Upper lobe of left lung (tissue), 6 donors: ENCODE measurements around the gene DIAPH1. TPM values are rescaled to one million over a fixed set of nuclear protein-coding genes. Genes with fewer than 3 reads are reported as not detected.

ENCODE experiments used
- ATAC-seq, 2 donors: fragments of 200-7000 bp; cut with Tn5 transposase; one replicate each; pipeline ENCODE4 v1.9.1; 2022; ENCODE audit warnings: mild to moderate bottlenecking in 2 of 2, moderate library complexity in 2 of 2; ENCODE audit not compliant: low FRiP score in 2 of 2
- DNase-seq, 2 donors: peaks; one replicate each; pipeline ENCODE4 v3.0.0-alpha.2; 2019 to 2020
- H3K27ac ChIP-seq, 4 donors: fragments of 200-600 bp; sonication (generic); one replicate each; pipeline ENCODE4 v1.5.1; 2016 to 2019
- H3K27me3 ChIP-seq, 4 donors: fragments of 200-600 bp; sonication (generic); one replicate each; pipeline ENCODE4 v1.5.1; 2017 to 2019
- H3K36me3 ChIP-seq, 4 donors: fragments of 200-600 bp; sonication (generic); one replicate each; pipeline ENCODE4 v1.5.1; 2016 to 2019
- H3K4me1 ChIP-seq, 4 donors: fragments of 200-600 bp; sonication (generic); one replicate each; pipeline ENCODE4 v1.5.1; 2018 to 2019
- H3K4me3 ChIP-seq, 4 donors: fragments of 200-600 bp; sonication (generic); one replicate each; pipeline ENCODE4 v1.5.1; 2017 to 2019; ENCODE audit warnings: mild to moderate bottlenecking in 2 of 4, moderate library complexity in 1 of 4
- H3K9me3 ChIP-seq, 4 donors: fragments of 200-600 bp; sonication (generic); one replicate each; pipeline ENCODE4 v1.5.1; 2018 to 2019
- EP300 ChIP-seq, 4 donors: sonication (generic); formaldehyde crosslinking; IDR thresholded peaks; one replicate each; pipeline ENCODE4 v1.5.1; 2017; ENCODE audit warnings: antibody characterized with exemption in 4 of 4, control low read depth in 2 of 4
- POLR2A ChIP-seq, 4 donors: fragments of 450-650 bp; IDR thresholded peaks; one replicate each; pipeline ENCODE4 v1.5.1; 2016 to 2017; ENCODE audit warnings: antibody characterized with exemption in 4 of 4, mild to moderate bottlenecking in 2 of 4
- POLR2AphosphoS5 ChIP-seq, 2 donors: sonication (generic); formaldehyde crosslinking; IDR thresholded peaks; one replicate each; pipeline ENCODE4 v1.5.1; 2017; ENCODE audit warnings: antibody characterized with exemption in 2 of 2
- WGBS, 2 donors: methylation state at CpG; one replicate each; pipeline ENCODE4 v1.1.5; 2017 to 2018; 5-methylcytosine and 5-hydroxymethylcytosine counted together
- total RNA-seq, 6 donors: library from RNA; depleted of rRNA in 4 of 6; stranded (reverse); fragments of >200 nt in 4 of 6; gene quantifications; one replicate each; pipeline versions ENCODE4 v1.1.0 to v1.2.1, GENCODE V29; 2016 to 2021
- TF ChIP-seq, protein P1 (sequence below), 6 experiments: fragments of 450-650 bp in 4 of 6; fragments of 200-600 bp in 2 of 6; sonication (generic) in 2 of 6; IDR thresholded peaks; one replicate each; pipeline ENCODE4 v1.5.1; 2016 to 2019; ENCODE audit warnings: antibody characterized with exemption in 6 of 6
- donor health status: DM: no; HTN: no; CAD: no; lungs with moderate emphysema.
- donor health status: DM: no; HTN: yes; CAD: no; lungs with severe emphysema.

Gene DIAPH1
- total RNA-seq, 6 donors from 2014 or later, result 96.4 to 175 (median 133) TPM

DNA sequence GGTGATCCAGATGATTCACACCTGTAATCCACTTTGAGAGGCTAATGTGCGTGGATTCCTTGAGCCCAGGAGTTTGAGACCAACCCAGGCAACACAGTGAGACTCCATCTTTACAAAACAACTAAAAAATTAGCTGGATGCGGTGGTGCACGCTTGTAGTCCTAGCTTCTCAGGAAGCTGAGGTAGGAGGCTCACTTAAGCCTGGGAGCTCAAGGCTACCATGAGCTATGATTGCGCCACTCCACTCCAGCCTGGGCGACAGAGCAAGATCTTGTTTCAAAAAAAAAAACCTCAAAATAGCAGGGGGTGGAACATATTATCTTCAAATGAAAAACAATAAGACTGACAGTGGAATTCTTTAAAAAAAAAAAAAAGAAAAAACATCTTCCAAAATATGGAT, 70.9 kb downstream of the DIAPH1 start:
- H3K27me3 ChIP-seq, result no peaks in the 10 kb centered on the region
- H3K4me3 ChIP-seq, result no peak overlapping the region
- WGBS, 2 donors, result 94 to 97% methylated on average over 5 of the region's 5 CpGs
- peaks cover 14 to 27% (median 21%) of the 10 kb centered on the region in 4 donors for H3K9me3 ChIP-seq
- DNase-seq, result no peak
- H3K4me1 ChIP-seq, result no peaks in the 10 kb centered on the region
- ATAC-seq, result no peak
- TF ChIP-seq, protein P1, sequence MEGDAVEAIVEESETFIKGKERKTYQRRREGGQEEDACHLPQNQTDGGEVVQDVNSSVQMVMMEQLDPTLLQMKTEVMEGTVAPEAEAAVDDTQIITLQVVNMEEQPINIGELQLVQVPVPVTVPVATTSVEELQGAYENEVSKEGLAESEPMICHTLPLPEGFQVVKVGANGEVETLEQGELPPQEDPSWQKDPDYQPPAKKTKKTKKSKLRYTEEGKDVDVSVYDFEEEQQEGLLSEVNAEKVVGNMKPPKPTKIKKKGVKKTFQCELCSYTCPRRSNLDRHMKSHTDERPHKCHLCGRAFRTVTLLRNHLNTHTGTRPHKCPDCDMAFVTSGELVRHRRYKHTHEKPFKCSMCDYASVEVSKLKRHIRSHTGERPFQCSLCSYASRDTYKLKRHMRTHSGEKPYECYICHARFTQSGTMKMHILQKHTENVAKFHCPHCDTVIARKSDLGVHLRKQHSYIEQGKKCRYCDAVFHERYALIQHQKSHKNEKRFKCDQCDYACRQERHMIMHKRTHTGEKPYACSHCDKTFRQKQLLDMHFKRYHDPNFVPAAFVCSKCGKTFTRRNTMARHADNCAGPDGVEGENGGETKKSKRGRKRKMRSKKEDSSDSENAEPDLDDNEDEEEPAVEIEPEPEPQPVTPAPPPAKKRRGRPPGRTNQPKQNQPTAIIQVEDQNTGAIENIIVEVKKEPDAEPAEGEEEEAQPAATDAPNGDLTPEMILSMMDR (IDR thresholded peaks at IDR 0.05), result no peak
- no peak for TF ChIP-seq POLR2A (IDR thresholded peaks at IDR 0.05)
- no peak for TF ChIP-seq EP300 (IDR thresholded peaks at IDR 0.05)
- TF ChIP-seq POLR2AphosphoS5 (IDR thresholded peaks at IDR 0.05), result no peak
- peaks cover 0 to 45% (median 8%) of the 10 kb centered on the region in 4 donors for H3K36me3 ChIP-seq
- no peak overlapping the region for H3K27ac ChIP-seq

DNA sequence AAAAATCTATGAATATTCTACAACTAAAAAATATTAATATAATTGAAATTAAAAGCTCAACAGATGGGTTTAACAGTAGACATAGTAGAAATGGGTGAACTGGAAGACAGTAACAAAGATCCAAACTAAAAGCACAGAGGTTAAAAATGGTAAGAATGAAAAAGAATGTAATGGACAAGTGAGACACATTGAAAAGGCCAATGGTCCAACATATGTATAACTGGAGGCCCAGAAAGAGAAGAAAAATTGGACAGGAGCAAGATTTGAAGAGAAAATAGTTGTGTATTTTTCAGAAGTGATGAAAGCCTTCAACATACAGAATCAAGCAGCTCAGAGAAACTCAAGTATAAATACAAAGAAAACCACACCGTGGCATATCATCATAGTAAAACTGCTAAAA, 71.3 kb downstream of the DIAPH1 start:
- H3K36me3 ChIP-seq, result peaks cover 0 to 45% (median 8%) of the 10 kb centered on the region in 4 donors
- TF ChIP-seq POLR2AphosphoS5 (IDR thresholded peaks at IDR 0.05) (no peak), EP300 (IDR thresholded peaks at IDR 0.05) (no peak), POLR2A (IDR thresholded peaks at IDR 0.05) (no peak)
- TF ChIP-seq, protein P1 (IDR thresholded peaks at IDR 0.05), result no peak
- H3K4me3 ChIP-seq, result no peak overlapping the region
- DNase-seq, result no peak
- peaks cover 14 to 27% (median 21%) of the 10 kb centered on the region in 4 donors for H3K9me3 ChIP-seq
- no peak for ATAC-seq
- no peak overlapping the region for H3K27ac ChIP-seq
- 92 to 97% methylated on average over 1 of the region's 1 CpG for WGBS, 2 donors
- H3K4me1 ChIP-seq, result no peaks in the 10 kb centered on the region
- H3K27me3 ChIP-seq, result no peaks in the 10 kb centered on the region

DNA sequence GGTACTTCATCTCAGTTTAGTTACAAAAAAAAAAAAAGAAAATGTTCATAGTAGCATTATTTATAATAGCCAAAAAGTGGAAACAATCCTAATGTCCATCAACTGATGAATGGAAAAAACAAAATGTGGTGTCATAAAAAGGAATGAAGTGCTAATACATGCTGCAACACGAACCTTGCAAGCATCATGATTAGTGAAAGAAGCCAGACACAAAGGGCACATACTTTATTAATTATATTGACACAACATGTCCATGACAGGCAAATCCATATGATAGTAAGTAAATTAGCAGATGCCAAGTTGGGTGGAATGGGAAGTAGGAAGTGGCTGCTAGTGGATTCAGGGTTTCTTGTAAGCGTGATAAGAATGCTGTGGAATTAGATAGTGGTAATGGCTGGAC, 75.7 kb downstream of the DIAPH1 start:
- no peaks in the 10 kb centered on the region for H3K27me3 ChIP-seq
- no peak for ATAC-seq
- TF ChIP-seq, protein P1 (IDR thresholded peaks at IDR 0.05), result no peak
- TF ChIP-seq POLR2AphosphoS5 (IDR thresholded peaks at IDR 0.05) (no peak), EP300 (IDR thresholded peaks at IDR 0.05) (no peak), POLR2A (IDR thresholded peaks at IDR 0.05) (no peak)
- H3K4me3 ChIP-seq, result no peak overlapping the region
- no peak for DNase-seq
- no peaks in the 10 kb centered on the region for H3K4me1 ChIP-seq
- H3K36me3 ChIP-seq, result peaks cover 0 to 65% (median 9%) of the 10 kb centered on the region in 4 donors
- 86% methylated on average over 2 of the region's 2 CpGs for WGBS, 2 donors
- H3K27ac ChIP-seq, result no peak overlapping the region
- peaks cover 10 to 21% (median 17%) of the 10 kb centered on the region in 4 donors for H3K9me3 ChIP-seq

DNA sequence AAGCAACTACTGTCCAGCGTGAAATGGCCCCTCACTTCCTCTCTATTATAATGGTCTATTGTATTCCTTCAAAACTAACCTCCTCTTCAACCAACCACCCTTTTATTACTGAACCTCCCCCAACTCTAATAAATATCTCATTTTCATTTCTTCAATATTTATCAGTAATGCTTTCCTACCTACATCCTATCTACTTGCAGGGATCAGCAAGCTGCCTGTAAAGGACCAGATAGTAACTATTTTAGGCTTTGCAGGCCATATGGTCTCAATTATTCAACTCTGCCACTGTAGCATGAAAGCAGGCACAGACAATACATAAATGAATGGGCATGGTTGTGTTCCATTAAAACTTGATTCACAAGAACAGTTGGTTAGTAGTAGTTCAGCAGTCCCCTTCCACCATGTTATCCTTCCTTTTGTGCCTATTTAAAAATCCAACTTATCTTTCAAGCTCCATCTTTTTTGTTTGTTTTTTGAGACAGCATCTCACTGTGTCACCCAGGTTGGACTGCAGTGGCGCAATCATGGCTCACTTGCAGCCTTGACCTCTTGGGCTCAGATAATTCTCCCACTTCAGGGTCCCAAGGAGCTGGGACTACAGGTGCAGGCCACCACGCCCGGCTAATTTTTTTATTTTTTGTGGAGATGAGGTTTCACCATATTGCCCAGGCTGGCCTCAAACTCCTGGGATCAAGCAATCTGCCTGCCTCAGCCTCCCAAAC, 84.1 kb downstream of the DIAPH1 start:
- 90 to 96% methylated on average over 4 of the region's 4 CpGs for WGBS, 2 donors
- no peak for ATAC-seq
- H3K36me3 ChIP-seq, result peaks cover 0 to 45% (median 14%) of the 10 kb centered on the region in 4 donors

More for the DNA sequence above, 84.1 kb downstream of the DIAPH1 start:
- Histone ChIP-seq H3K4me3 (peak overlapping the region in 1 of 4 donors; percentile 5), H3K27ac (no peak overlapping the region), H3K27me3 (no peaks in the 10 kb centered on the region), H3K9me3 (no peaks in the 10 kb centered on the region), H3K4me1 (peaks cover 0 to 3% (median 1%) of the 10 kb centered on the region in 4 donors)
- TF ChIP-seq POLR2AphosphoS5 (IDR thresholded peaks at IDR 0.05) (no peak), EP300 (IDR thresholded peaks at IDR 0.05) (no peak), POLR2A (IDR thresholded peaks at IDR 0.05) (no peak)
- TF ChIP-seq, protein P1 (IDR thresholded peaks at IDR 0.05), result no peak
- no peak for DNase-seq
